HepG2 (cell line): ENCODE results near the gene MPC1. TPM values are rescaled to one million over a fixed set of nuclear protein-coding genes. Genes with fewer than 3 reads are reported as not detected.

Experiments used
- ARNT ChIP-seq: fragments of 450-650 bp; IDR thresholded peaks from 2 replicates; pipeline ENCODE4 v1.6.1; 2017
- CEBPB ChIP-seq: IDR thresholded peaks from 2 replicates; pipeline ENCODE4 v1.6.1; 2011; ENCODE audit warnings: low read depth, low read length, improper control_type of control experiment, borderline replicate concordance
- FOXM1 ChIP-seq: sonication (generic); formaldehyde crosslinking; IDR thresholded peaks from 2 replicates; pipeline ENCODE4 v1.5.0; 2020; ENCODE audit warnings: missing genetic modification reagents
- FOXO4 ChIP-seq: sonication (generic); formaldehyde crosslinking; conservative IDR thresholded peaks from 2 replicates; pipeline ENCODE4 v1.8.1; 2023; ENCODE audit warnings: missing genetic modification reagents
- HMGA1 ChIP-seq: sonication (generic); formaldehyde crosslinking; conservative IDR thresholded peaks from 2 replicates; pipeline ENCODE4 v1.4.0; 2020; ENCODE audit warnings: missing genetic modification reagents
- RFX5 ChIP-seq: IDR thresholded peaks from 2 replicates; pipeline ENCODE4 v1.6.1; 2011; ENCODE audit warnings: low read depth, low read length, improper control_type of control experiment
- SKI ChIP-seq: fragments of 450-650 bp; IDR thresholded peaks from one replicate; pipeline ENCODE4 v1.6.1; 2018; ENCODE audit warnings: mild to moderate bottlenecking; ENCODE audit not compliant: partially characterized antibody
- STAG1 ChIP-seq: sonication (generic); formaldehyde crosslinking; IDR thresholded peaks from 2 replicates; pipeline ENCODE4 v1.4.0; 2020; ENCODE audit warnings: missing genetic modification reagents
- ZHX1 ChIP-seq: sonication (generic); formaldehyde crosslinking; IDR thresholded peaks from 2 replicates; pipeline ENCODE4 v1.8.1; 2022; ENCODE audit warnings: low read depth, mild to moderate bottlenecking, missing genetic modification reagents
- ZNF33A ChIP-seq: sonication (generic); formaldehyde crosslinking; IDR thresholded peaks from 2 replicates; pipeline ENCODE4 v1.5.1; 2020; ENCODE audit warnings: missing genetic modification reagents, mild to moderate bottlenecking, moderate library complexity, borderline replicate concordance
- ZNF569 ChIP-seq: sonication (generic); formaldehyde crosslinking; IDR thresholded peaks from 2 replicates; pipeline ENCODE4 v1.5.0; 2020; ENCODE audit warnings: mild to moderate bottlenecking, missing genetic modification reagents, moderate library complexity, borderline replicate concordance
- ZNF597 ChIP-seq: sonication (generic); formaldehyde crosslinking; IDR thresholded peaks from 2 replicates; pipeline ENCODE4 v1.5.0; 2020; ENCODE audit warnings: missing genetic modification reagents
- ZNF615 ChIP-seq: sonication (generic); formaldehyde crosslinking; IDR thresholded peaks from 2 replicates; pipeline ENCODE4 v1.5.0; 2020; ENCODE audit warnings: mild to moderate bottlenecking, missing genetic modification reagents, borderline replicate concordance
- polyA plus RNA-seq, 8 experiments: library from polyadenylated mRNA; depleted of rRNA in 3 of 8; stranded (reverse) in 7 of 8; unstranded in 1 of 8; fragments of >200 nt; fragmentation: Illumina TruSeq in 4 of 8; extraction: Trizol in 4 of 8; gene quantifications; 2 replicates each; pipeline versions ENCODE4 v1.2.1 to v1.2.3, GENCODE V29; 2011 to 2016; ENCODE audit warnings: low read depth in 4 of 8, missing spikeins in 1 of 8, mixed read lengths in 1 of 8; ENCODE audit not compliant: insufficient read depth in 1 of 8
- total RNA-seq, 5 experiments: library from RNA; depleted of rRNA; stranded (reverse); fragments of >200 nt; fragmentation: Illumina TruSeq; extraction: Trizol; gene quantifications; 2 replicates each; pipeline ENCODE4 v1.2.3, GENCODE V29; 2016; ENCODE audit warnings: low read depth in 1 of 5
- TF ChIP-seq, protein P1 (sequence below): sonication (generic); formaldehyde crosslinking; IDR thresholded peaks from 2 replicates; pipeline ENCODE4 v1.4.0; 2020; ENCODE audit warnings: mild to moderate bottlenecking, missing genetic modification reagents

Gene MPC1
- total and polyA plus RNA-seq, 2 of the 13 experiments (the other 11 are each of a cell fraction or from before 2014, with no cell fraction given), result 189 to 214 TPM

- TF ChIP-seq FOXO4 (0 out of 2 replicates have a peak, but pooled peaks have one; percentile 76), ZNF597 (CRISPR knock-in tag) (0 out of 2 replicates have a peak, but pooled peaks have one; percentile 79), HMGA1 (CRISPR knock-in tag) (no peak), ZNF33A (CRISPR knock-in tag) (peak; percentile 93; the same call in 1 of the 2 replicates), SKI (peak; percentile 65), ZHX1 (CRISPR knock-in tag) (peak; percentile 41; the same call in 1 of the 2 replicates), STAG1 (peak; percentile 23), CEBPB (no peak), RFX5 (no peak), ARNT (no peak), ZNF615 (CRISPR knock-in tag) (no peak), FOXM1 (no peak), ZNF569 (no peak)
- TF ChIP-seq, protein P1, sequence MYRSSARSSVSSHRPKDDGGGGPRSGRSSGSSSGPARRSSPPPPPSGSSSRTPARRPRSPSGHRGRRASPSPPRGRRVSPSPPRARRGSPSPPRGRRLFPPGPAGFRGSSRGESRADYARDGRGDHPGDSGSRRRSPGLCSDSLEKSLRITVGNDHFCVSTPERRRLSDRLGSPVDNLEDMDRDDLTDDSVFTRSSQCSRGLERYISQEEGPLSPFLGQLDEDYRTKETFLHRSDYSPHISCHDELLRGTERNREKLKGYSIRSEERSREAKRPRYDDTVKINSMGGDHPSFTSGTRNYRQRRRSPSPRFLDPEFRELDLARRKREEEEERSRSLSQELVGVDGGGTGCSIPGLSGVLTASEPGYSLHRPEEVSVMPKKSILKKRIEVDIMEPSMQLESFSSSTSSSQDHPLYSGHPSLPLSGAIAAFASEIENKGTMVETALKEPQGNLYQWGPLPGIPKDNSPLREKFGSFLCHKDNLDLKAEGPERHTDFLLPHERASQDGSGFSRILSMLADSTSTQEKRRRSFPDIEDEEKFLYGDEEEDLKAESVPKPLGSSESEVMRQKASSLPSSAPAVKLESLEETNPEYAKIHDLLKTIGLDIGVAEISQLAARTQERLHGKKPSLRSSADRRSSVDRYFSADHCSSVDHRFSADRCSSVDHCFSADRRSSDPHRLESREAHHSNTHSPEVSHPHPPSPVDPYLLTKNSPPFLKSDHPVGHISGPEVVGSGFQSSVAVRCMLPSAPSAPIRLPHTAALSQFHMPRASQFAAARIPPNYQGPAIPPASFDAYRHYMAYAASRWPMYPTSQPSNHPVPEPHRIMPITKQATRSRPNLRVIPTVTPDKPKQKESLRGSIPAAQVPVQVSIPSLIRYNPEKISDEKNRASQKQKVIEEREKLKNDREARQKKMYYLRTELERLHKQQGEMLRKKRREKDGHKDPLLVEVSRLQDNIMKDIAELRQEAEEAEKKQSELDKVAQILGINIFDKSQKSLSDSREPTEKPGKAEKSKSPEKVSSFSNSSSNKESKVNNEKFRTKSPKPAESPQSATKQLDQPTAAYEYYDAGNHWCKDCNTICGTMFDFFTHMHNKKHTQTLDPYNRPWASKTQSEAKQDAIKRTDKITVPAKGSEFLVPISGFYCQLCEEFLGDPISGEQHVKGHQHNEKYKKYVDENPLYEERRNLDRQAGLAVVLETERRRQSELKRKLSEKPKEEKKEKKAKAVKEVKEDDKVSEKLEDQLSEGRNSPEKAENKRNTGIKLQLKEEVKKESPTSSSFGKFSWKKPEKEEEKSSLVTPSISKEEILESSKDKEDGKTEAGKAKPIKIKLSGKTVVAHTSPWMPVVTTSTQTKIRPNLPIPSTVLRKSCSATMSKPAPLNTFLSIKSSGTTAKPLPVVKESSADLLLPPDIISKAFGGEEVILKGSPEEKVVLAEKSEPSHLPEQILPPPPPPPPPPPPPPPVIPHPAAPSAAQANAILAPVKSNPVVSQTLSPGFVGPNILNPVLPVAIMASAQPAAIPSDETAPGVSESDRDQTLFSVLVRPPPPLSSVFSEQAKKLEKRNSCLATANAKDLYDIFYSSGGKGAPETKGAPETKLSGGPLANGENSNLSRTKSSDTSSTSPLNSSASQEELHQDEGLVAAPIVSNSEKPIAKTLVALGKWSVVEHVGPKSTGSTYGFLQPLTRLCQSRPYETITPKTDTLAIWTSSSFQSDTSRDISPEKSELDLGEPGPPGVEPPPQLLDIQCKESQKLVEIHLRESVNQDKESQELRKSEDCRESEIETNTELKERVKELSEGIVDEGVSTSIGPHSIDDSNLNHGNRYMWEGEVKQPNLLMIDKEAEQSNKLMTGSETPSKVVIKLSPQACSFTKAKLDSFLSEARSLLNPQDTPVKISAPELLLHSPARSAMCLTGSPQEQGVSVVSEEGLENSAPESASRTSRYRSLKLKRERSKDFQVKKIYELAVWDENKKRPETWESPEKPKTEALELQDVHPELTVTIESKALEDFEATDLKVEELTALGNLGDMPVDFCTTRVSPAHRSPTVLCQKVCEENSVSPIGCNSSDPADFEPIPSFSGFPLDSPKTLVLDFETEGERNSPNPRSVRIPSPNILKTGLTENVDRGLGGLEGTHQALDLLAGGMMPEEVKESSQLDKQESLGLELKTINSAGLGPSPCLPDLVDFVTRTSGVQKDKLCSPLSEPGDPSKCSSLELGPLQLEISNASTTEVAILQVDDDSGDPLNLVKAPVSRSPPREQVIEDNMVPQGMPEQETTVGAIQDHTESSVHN (CRISPR knock-in tag), result no peak
Measured at GRCh38 chr6:166342349-166343149, 40.2 kb downstream of the MPC1 start, which contains the start of gene SFT2D1 (continued).
